ENCODE measurements around the gene RB1.

DNA sequence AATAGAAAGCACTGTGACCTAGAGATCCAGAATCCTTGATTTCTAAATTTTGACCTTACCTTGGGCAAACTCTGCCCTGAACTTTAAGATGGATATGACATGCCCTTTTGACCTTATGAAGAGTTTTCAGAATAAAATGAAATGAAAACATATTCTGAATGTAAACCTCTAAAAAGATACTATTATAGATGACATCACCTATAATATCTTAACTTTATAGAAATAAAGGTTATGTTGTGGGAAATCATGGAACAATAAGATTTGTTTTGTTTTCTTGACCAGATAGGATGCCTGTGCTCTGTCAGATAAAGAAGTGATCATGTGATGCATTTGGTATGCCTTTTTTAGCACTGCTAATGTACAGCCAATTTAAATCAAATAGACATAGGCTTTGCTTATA lies 122.5 kb downstream of the RB1 start:
- TF ChIP-seq, protein P1, sequence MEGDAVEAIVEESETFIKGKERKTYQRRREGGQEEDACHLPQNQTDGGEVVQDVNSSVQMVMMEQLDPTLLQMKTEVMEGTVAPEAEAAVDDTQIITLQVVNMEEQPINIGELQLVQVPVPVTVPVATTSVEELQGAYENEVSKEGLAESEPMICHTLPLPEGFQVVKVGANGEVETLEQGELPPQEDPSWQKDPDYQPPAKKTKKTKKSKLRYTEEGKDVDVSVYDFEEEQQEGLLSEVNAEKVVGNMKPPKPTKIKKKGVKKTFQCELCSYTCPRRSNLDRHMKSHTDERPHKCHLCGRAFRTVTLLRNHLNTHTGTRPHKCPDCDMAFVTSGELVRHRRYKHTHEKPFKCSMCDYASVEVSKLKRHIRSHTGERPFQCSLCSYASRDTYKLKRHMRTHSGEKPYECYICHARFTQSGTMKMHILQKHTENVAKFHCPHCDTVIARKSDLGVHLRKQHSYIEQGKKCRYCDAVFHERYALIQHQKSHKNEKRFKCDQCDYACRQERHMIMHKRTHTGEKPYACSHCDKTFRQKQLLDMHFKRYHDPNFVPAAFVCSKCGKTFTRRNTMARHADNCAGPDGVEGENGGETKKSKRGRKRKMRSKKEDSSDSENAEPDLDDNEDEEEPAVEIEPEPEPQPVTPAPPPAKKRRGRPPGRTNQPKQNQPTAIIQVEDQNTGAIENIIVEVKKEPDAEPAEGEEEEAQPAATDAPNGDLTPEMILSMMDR (IDR thresholded peaks at IDR 0.05; ENCODE audit: poor library complexity, severe bottlenecking) = no peak
- TF ChIP-seq EP300 (conservative IDR thresholded peaks at IDR 0.05; ENCODE audit: poor library complexity, severe bottlenecking) (no peak), EZH2 (IDR thresholded peaks at IDR 0.05; ENCODE audit: borderline replicate concordance, insufficient read depth, low read length, poor library complexity, severe bottlenecking) (no peak), POLR2AphosphoS5 (IDR thresholded peaks at IDR 0.05) (no peak), SMC3 (conservative IDR thresholded peaks at IDR 0.05; ENCODE audit: poor library complexity) (no peak), RAD21 (conservative IDR thresholded peaks at IDR 0.05) (no peak)
- TF ChIP-seq, protein P2, sequence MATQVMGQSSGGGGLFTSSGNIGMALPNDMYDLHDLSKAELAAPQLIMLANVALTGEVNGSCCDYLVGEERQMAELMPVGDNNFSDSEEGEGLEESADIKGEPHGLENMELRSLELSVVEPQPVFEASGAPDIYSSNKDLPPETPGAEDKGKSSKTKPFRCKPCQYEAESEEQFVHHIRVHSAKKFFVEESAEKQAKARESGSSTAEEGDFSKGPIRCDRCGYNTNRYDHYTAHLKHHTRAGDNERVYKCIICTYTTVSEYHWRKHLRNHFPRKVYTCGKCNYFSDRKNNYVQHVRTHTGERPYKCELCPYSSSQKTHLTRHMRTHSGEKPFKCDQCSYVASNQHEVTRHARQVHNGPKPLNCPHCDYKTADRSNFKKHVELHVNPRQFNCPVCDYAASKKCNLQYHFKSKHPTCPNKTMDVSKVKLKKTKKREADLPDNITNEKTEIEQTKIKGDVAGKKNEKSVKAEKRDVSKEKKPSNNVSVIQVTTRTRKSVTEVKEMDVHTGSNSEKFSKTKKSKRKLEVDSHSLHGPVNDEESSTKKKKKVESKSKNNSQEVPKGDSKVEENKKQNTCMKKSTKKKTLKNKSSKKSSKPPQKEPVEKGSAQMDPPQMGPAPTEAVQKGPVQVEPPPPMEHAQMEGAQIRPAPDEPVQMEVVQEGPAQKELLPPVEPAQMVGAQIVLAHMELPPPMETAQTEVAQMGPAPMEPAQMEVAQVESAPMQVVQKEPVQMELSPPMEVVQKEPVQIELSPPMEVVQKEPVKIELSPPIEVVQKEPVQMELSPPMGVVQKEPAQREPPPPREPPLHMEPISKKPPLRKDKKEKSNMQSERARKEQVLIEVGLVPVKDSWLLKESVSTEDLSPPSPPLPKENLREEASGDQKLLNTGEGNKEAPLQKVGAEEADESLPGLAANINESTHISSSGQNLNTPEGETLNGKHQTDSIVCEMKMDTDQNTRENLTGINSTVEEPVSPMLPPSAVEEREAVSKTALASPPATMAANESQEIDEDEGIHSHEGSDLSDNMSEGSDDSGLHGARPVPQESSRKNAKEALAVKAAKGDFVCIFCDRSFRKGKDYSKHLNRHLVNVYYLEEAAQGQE (IDR thresholded peaks at IDR 0.05; ENCODE audit: borderline replicate concordance) = no peak

All from neural cell (in vitro differentiated cells).